Psoas muscle (tissue), 8 donors: ENCODE results near the gene ZNF280D. TPM values are rescaled to one million over a fixed set of nuclear protein-coding genes. Genes with fewer than 3 reads are reported as not detected.

Source experiments
- ATAC-seq, 4 donors: fragments of 200-7000 bp; cut with Tn5 transposase; one replicate each; pipeline ENCODE4 v1.9.1; 2020; ENCODE audit warnings: moderate library complexity in 3 of 4, mild to moderate bottlenecking in 2 of 4
- DNase-seq, 2 donors: peaks; one replicate each; pipeline ENCODE4 v3.0.0-alpha.2; 2020
- H3K27ac ChIP-seq: fragments of 200-600 bp; one replicate; pipeline ENCODE4 v1.8.0; 2022
- H3K27me3 ChIP-seq, 3 donors: fragments of 200-600 bp in 1 of 3; one replicate each; pipeline versions ENCODE4 v1.6.1 to v1.8.0; 2013 to 2022; ENCODE audit warnings: low read length in 2 of 3, mild to moderate bottlenecking in 2 of 3, moderate library complexity in 1 of 3; ENCODE audit not compliant: insufficient read depth in 3 of 3
- H3K36me3 ChIP-seq, 2 donors: fragments of 200-600 bp in 1 of 2; one replicate each; pipeline versions ENCODE4 v1.6.1 to v1.8.0; 2013 to 2022; ENCODE audit warnings: low read depth in 1 of 2, mild to moderate bottlenecking in 1 of 2, moderate library complexity in 1 of 2; ENCODE audit not compliant: insufficient read depth in 1 of 2
- H3K4me1 ChIP-seq: fragments of 200-600 bp; one replicate; pipeline ENCODE4 v1.8.0; 2022
- H3K4me3 ChIP-seq: fragments of 200-600 bp; one replicate; pipeline ENCODE4 v1.8.0; 2022; ENCODE audit warnings: mild to moderate bottlenecking
- H3K9me3 ChIP-seq: fragments of 200-600 bp; one replicate; pipeline ENCODE4 v1.8.0; 2022
- CTCF ChIP-seq: fragments of 200-600 bp; IDR thresholded peaks from one replicate; pipeline ENCODE4 v1.8.0; 2022; ENCODE audit warnings: antibody characterized with exemption
- WGBS, 3 donors: extraction: QIAGEN DNeasy Blood & Tissue Kit; methylation state at CpG; one replicate each; pipeline versions ENCODE4 v1.1.6 to v1.1.7; 2013; 5-methylcytosine and 5-hydroxymethylcytosine counted together
- intact Hi-C, 2 donors: fragments of 100-400 bp; cut with DNase I; formaldehyde crosslinking; loops; one replicate each; pipeline versions ENCODE4 v1.11.0 to v1.14.2; 2022
- polyA plus RNA-seq, 3 donors: library from polyadenylated mRNA; stranded (reverse); fragments of 200-250 nt; gene quantifications; one replicate each; pipeline ENCODE4 v1.2.3, GENCODE V29; 2013
- total RNA-seq, 4 donors: library from RNA; stranded (reverse); fragmentation: NEBNext Ultra II Directional in 2 of 4; extraction: Animal tissue kit (Norgen Biotek cat#: 25700) in 2 of 4; gene quantifications; one replicate each; pipeline versions ENCODE4 v1.2.1 to v1.2.4, GENCODE V29; 2021 to 2023
- donor health status: healthy with polysubstance abuse.
- donor health status: DM: no; HTN: no; CAD: no; lungs with moderate emphysema.
- donor health status: Bipolar disorder and iron deficiency.
- donor health status: healthy.
- donor health status: DM: yes; HTN: yes; CAD: no.
- donor health status: DM: no; HTN: no; CAD: no.
- donor health status: DM: no; HTN: no; CAD: no.
- donor health status: DM: yes; HTN: yes; CAD: no.

ZNF280D gene
- total and polyA plus RNA-seq, 7 donors = 5.3 to 25.3 (median 20.8) TPM

- Histone ChIP-seq H3K4me3 (peak overlapping the region; percentile 81), H3K27ac (peak overlapping the region; percentile 92), H3K4me1 (peaks cover 32% of the 10 kb centered on the region), H3K27me3 (no peaks in the 10 kb centered on the region), H3K9me3 (no peaks in the 10 kb centered on the region), H3K36me3 (no peaks in the 10 kb centered on the region)
- peak; percentile 1 to 61 (median 41) for ATAC-seq
- TF ChIP-seq CTCF = no peak
- DNase-seq = no peak
- WGBS, 3 donors = 1 to 3% (median 2%) methylated on average over 12 of the region's 12 CpGs
- intact Hi-C loops = loop anchor here in 1 of 2 donors (2.0 kb wide), 1 partner anchor 66 kb away; no protein-coding TSS in a partner anchor
Measured at GRCh38 chr15:56732135-56732885, 999 bp downstream of the ZNF280D start.

GRCh38 chr15:56731548-56731947, 1.8 kb downstream of the ZNF280D start:
- Histone ChIP-seq H3K27ac (peak overlapping the region; percentile 92), H3K9me3 (no peaks in the 10 kb centered on the region), H3K27me3 (no peaks in the 10 kb centered on the region), H3K4me1 (peaks cover 36% of the 10 kb centered on the region), H3K4me3 (peak overlapping the region; percentile 81), H3K36me3 (no peaks in the 10 kb centered on the region)
- intact Hi-C loops = no loop called here
- no peak for TF ChIP-seq CTCF
- 65 to 69% (median 69%) methylated on average over 8 of the region's 8 CpGs for WGBS, 3 donors
- ATAC-seq (no peak), DNase-seq (no peak)

- Histone ChIP-seq H3K4me1 (peaks cover 56% of the 10 kb centered on the region), H3K27me3 (no peaks in the 10 kb centered on the region), H3K36me3 (no peaks in the 10 kb centered on the region), H3K9me3 (no peaks in the 10 kb centered on the region), H3K4me3 (no peak overlapping the region), H3K27ac (no peak overlapping the region)
- no peak for DNase-seq
- no peak for TF ChIP-seq CTCF
- ATAC-seq = no peak
- 54 to 72% (median 56%) methylated on average over 2 of the region's 2 CpGs for WGBS, 3 donors
- intact Hi-C loops = no loop called here
Measured at GRCh38 chr15:56729561-56729960, 3.7 kb downstream of the ZNF280D start.

GRCh38 chr15:56725386-56725785, 7.9 kb downstream of the ZNF280D start:
- TF ChIP-seq CTCF = no peak
- WGBS, 3 donors = 54 to 74% (median 60%) methylated on average over 1 of the region's 1 CpG
- H3K9me3 ChIP-seq = no peaks in the 10 kb centered on the region
- H3K27me3 ChIP-seq = no peaks in the 10 kb centered on the region
- DNase-seq = no peak
- peaks cover 34% of the 10 kb centered on the region for H3K4me1 ChIP-seq
- no peak overlapping the region for H3K4me3 ChIP-seq
- H3K36me3 ChIP-seq = no peaks in the 10 kb centered on the region
- no peak overlapping the region for H3K27ac ChIP-seq
- ATAC-seq = no peak
- intact Hi-C loops = no loop called here

GRCh38 chr15:56724232-56724631, 9.1 kb downstream of the ZNF280D start:
- H3K4me3 ChIP-seq = no peak overlapping the region
- no peaks in the 10 kb centered on the region for H3K36me3 ChIP-seq
- no peak for TF ChIP-seq CTCF
- H3K9me3 ChIP-seq = no peaks in the 10 kb centered on the region
- no peak for DNase-seq
- ATAC-seq = no peak
- 85 to 87% (median 86%) methylated on average over 3 of the region's 3 CpGs for WGBS, 3 donors
- H3K27ac ChIP-seq = no peak overlapping the region
- intact Hi-C loops = no loop called here
- peaks cover 29% of the 10 kb centered on the region for H3K4me1 ChIP-seq
- H3K27me3 ChIP-seq = no peaks in the 10 kb centered on the region
